WTC11 (cell line): ENCODE measurements around the gene YPEL4. TPM values are rescaled to one million over a fixed set of nuclear protein-coding genes. Genes with fewer than 3 reads are reported as not detected.

Experiments used
- ATAC-seq: fragments of 200-7000 bp; cut with Tn5 transposase; 2 replicates; pipeline ENCODE4 v1.10.0; 2021; ENCODE audit warnings: mild to moderate bottlenecking, moderate library complexity
- CTCF ChIA-PET: fragments of 300-600 bp; sonication (Branson Sonifier 250); formaldehyde crosslinking; loops from one replicate; lab custom pipeline; 2021; ENCODE audit warnings: antibody characterized with exemption; lab: Charles Lee
- POLR2A ChIA-PET: fragments of 350-600 bp; sonication (Branson Sonifier 250); formaldehyde crosslinking; loops from one replicate; lab custom pipeline; 2021; ENCODE audit warnings: antibody characterized with exemption; lab: Charles Lee
- DNase-seq: peaks from one replicate; pipeline ENCODE4 v3.0.0; 2021; ENCODE audit warnings: low spot score
- H3K27ac Mint-ChIP-seq: 2 replicates; pipeline ENCODE4 v1.8.0; 2021; ENCODE audit warnings: mixed read lengths
- H3K27me3 Mint-ChIP-seq: 2 replicates; pipeline ENCODE4 v1.8.0; 2021; ENCODE audit warnings: low read depth, mild to moderate bottlenecking, moderate library complexity, mixed read lengths
- H3K36me3 Mint-ChIP-seq: 2 replicates; pipeline ENCODE4 v1.8.0; 2021; ENCODE audit warnings: mixed read lengths
- H3K4me1 Mint-ChIP-seq: 2 replicates; pipeline ENCODE4 v1.8.0; 2022; ENCODE audit warnings: mixed read lengths
- H3K4me3 Mint-ChIP-seq: 2 replicates; pipeline ENCODE4 v1.8.0; 2021; ENCODE audit warnings: mild to moderate bottlenecking, moderate library complexity, mixed read lengths
- H3K9me3 Mint-ChIP-seq: 2 replicates; pipeline ENCODE4 v1.8.0; 2021; ENCODE audit warnings: mixed read lengths
- E2F4 ChIP-seq: sonication (generic); formaldehyde crosslinking; IDR thresholded peaks from 2 replicates; pipeline ENCODE4 v1.8.1; 2022; ENCODE audit warnings: low read depth, mild to moderate bottlenecking, moderate library complexity, missing genetic modification reagents, borderline replicate concordance
- ELF4 ChIP-seq: sonication (generic); formaldehyde crosslinking; IDR thresholded peaks from 2 replicates; pipeline ENCODE4 v1.8.1; 2022; ENCODE audit warnings: low read depth, mild to moderate bottlenecking, moderate library complexity, missing genetic modification reagents
- ERG ChIP-seq: fragments of 250-450 bp; sonication (Bioruptor Pico); IDR thresholded peaks from 2 replicates; pipeline ENCODE4 v1.8.0; 2021; ENCODE audit warnings: mild to moderate bottlenecking
- ETV6 ChIP-seq: sonication (generic); formaldehyde crosslinking; IDR thresholded peaks from 2 replicates; pipeline ENCODE4 v1.8.1; 2022; ENCODE audit warnings: mild to moderate bottlenecking, missing genetic modification reagents
- FOXP4 ChIP-seq: sonication (generic); formaldehyde crosslinking; IDR thresholded peaks from 2 replicates; pipeline ENCODE4 v1.8.0; 2022; ENCODE audit warnings: mild to moderate bottlenecking, missing genetic modification reagents
- HMGA2 ChIP-seq: fragments of 250-450 bp; sonication (Bioruptor Pico); IDR thresholded peaks from 2 replicates; pipeline ENCODE4 v1.4.0; 2021; ENCODE audit warnings: mild to moderate bottlenecking, moderate library complexity
- KAT7 ChIP-seq: sonication (generic); formaldehyde crosslinking; IDR thresholded peaks from 2 replicates; pipeline ENCODE4 v1.8.1; 2023; ENCODE audit warnings: missing genetic modification reagents, mild to moderate bottlenecking, borderline replicate concordance
- NR1H2 ChIP-seq: sonication (generic); formaldehyde crosslinking; IDR thresholded peaks from 2 replicates; pipeline ENCODE4 v1.9.0; 2021; ENCODE audit warnings: mild to moderate bottlenecking, moderate library complexity, missing genetic modification reagents
- RELA ChIP-seq: sonication (generic); formaldehyde crosslinking; IDR thresholded peaks from 2 replicates; pipeline ENCODE4 v1.8.1; 2022; ENCODE audit warnings: missing genetic modification reagents, mild to moderate bottlenecking, borderline replicate concordance
- STAT6 ChIP-seq: sonication (generic); formaldehyde crosslinking; conservative IDR thresholded peaks from 2 replicates; pipeline ENCODE4 v1.8.1; 2023; ENCODE audit warnings: mild to moderate bottlenecking, low read depth, missing genetic modification reagents, moderate library complexity
- TEAD1 ChIP-seq: sonication (generic); formaldehyde crosslinking; IDR thresholded peaks from 2 replicates; pipeline ENCODE4 v1.8.0; 2022; ENCODE audit warnings: mild to moderate bottlenecking, missing genetic modification reagents
- USF2 ChIP-seq: sonication (generic); formaldehyde crosslinking; IDR thresholded peaks from 2 replicates; pipeline ENCODE4 v1.8.1; 2023; ENCODE audit warnings: mild to moderate bottlenecking, missing genetic modification reagents, moderate library complexity
- ZMAT4 ChIP-seq: fragments of 250-450 bp; sonication (Bioruptor Pico); IDR thresholded peaks from 2 replicates; pipeline ENCODE4 v1.9.0; 2021; ENCODE audit warnings: mild to moderate bottlenecking
- ZNF232 ChIP-seq: sonication (generic); formaldehyde crosslinking; IDR thresholded peaks from 2 replicates; pipeline ENCODE4 v1.8.0; 2022; ENCODE audit warnings: mild to moderate bottlenecking, missing genetic modification reagents
- ZNF263 ChIP-seq: sonication (generic); formaldehyde crosslinking; IDR thresholded peaks from 2 replicates; pipeline ENCODE4 v1.8.1; 2022; ENCODE audit warnings: low read depth, mild to moderate bottlenecking, moderate library complexity, missing genetic modification reagents
- ZNF281 ChIP-seq: sonication (generic); formaldehyde crosslinking; IDR thresholded peaks from 2 replicates; pipeline ENCODE4 v1.8.0; 2023; ENCODE audit warnings: mild to moderate bottlenecking, missing genetic modification reagents
- ZNF671 ChIP-seq: fragments of 250-450 bp; sonication (Bioruptor Pico); IDR thresholded peaks from 2 replicates; pipeline ENCODE4 v1.8.0; 2021; ENCODE audit warnings: mild to moderate bottlenecking
- total RNA-seq: library from RNA; stranded (reverse); gene quantifications from 3 replicates; pipeline ENCODE4 v1.2.3, GENCODE V29; 2021

The YPEL4 gene
- total RNA-seq, 1 experiment from 2014 or later: 0.15 TPM

GRCh38 chr11:57679396-57679795, 29.7 kb upstream of the YPEL4 start (continued):
- TF ChIP-seq FOXP4 (CRISPR knock-in tag) (no peak), HMGA2 (no peak)

- Mint-ChIP-seq H3K27ac (peak overlapping the region; percentile 2; the same call in 1 of the 2 replicates), H3K36me3 (peaks cover 50% of the 10 kb centered on the region), H3K4me3 (no peak overlapping the region), H3K27me3 (no peaks in the 10 kb centered on the region), H3K4me1 (peaks cover 38% of the 10 kb centered on the region), H3K9me3 (peaks cover 3% of the 10 kb centered on the region; the same call in 1 of the 2 replicates)
- ChIA-PET CTCF (interaction anchor here (1.3 to 1.4 kb wide), 2 partner anchors 13 to 184 kb away, joined by 3 to 4 read pairs; no protein-coding TSS in a partner anchor), POLR2A (interaction anchor here (0.5 to 0.8 kb wide), 3 partner anchors 66 to 186 kb away, joined by 3 to 5 read pairs (median 4); partner anchors contain the start of gene SELENOH)
- DNase-seq (no peak), ATAC-seq (no peak)
- TF ChIP-seq ZNF263 (CRISPR knock-in tag) (no peak), E2F4 (CRISPR knock-in tag) (no peak), RELA (CRISPR knock-in tag) (no peak), ELF4 (no peak), ZNF281 (no peak), ETV6 (CRISPR knock-in tag) (no peak), NR1H2 (CRISPR knock-in tag) (no peak), STAT6 (CRISPR knock-in tag) (no peak), TEAD1 (CRISPR knock-in tag) (no peak), KAT7 (CRISPR knock-in tag) (no peak), ERG (CRISPR knock-in tag) (no peak), ZNF671 (CRISPR knock-in tag) (no peak), ZMAT4 (CRISPR knock-in tag) (no peak), ZNF232 (no peak), USF2 (CRISPR knock-in tag) (no peak)
These were observed 25.6 kb upstream of the YPEL4 start for GRCh38 chr11:57675176-57675941.
